NCI-H1436 (cell line): ENCODE data around the gene CCL4.
"Not testable (repeated sequence)": the region's sequence is repeated elsewhere in the genome, so short reads cannot be mapped to it uniquely, and the experiment has no call there.

Experiments
- DNase-seq: peaks from one replicate; lab custom pipeline; 2025; lab: John Stamatoyannopoulos, UW

Gene CCL4

DNA sequence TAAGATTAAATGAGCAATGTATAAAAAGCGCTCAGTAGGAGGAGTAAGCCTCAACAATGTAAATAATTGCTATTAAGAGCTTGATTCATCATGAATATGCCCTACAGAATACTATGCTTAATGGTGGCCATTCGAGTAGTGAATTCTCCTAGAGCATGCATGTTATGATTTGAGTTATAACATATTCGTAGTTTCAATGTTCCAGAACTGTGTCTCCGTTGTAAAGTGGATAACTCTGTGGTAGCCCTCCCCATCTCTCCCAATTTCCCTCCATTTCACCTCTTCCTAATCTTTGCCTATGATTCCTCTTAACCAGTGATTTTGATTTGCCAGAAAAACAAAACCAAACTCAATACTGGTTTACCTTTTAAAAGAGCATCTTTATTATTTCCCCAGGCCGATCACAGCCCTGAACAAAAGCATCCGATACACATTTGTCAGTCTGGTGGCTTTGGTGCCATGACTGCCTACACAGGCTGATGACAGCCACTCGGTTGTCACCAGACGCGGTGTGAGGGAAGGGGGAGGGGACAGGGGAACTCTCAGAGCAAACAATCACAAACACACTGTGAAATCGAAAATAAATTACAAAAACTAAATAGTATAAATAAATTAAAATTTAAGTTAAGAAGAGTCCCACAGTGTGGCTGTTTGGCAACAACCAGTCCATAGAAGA is 15.6 kb upstream of the CCL4 start:
- DNase-seq = not testable (repeated sequence)

DNA sequence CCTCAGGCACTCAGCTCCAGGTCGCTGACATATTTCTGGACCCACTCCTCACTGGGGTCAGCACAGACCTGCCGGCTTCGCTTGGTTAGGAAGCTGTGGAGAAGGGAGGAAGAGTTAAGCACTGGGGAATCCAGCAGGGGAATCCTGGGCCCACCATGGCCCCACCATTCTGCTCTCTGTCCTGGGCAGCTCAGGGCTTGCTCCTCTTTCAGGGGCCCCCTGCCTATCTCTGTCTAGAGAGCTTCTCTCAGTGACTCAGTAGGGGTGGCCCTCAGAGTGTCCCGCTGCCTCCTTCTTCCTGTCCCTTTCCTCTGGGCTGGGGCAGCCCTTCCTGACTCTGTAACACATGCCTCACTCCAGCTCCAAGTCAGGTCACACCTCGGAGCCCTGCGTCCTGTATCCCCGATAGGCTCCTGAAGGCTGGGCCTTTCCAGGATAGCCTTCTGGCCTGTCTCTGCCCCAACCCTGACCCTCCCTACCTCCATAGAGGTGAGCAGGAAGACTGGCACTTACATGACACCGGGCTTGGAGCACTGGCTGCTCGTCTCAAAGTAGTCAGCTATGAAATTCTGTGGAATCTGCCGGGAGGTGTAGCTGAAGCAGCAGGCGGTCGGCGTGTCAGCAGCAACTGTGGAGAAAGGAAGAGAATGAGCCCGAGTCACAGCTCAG is 14.8 kb upstream of the CCL4 start:
- no peak for DNase-seq

DNA sequence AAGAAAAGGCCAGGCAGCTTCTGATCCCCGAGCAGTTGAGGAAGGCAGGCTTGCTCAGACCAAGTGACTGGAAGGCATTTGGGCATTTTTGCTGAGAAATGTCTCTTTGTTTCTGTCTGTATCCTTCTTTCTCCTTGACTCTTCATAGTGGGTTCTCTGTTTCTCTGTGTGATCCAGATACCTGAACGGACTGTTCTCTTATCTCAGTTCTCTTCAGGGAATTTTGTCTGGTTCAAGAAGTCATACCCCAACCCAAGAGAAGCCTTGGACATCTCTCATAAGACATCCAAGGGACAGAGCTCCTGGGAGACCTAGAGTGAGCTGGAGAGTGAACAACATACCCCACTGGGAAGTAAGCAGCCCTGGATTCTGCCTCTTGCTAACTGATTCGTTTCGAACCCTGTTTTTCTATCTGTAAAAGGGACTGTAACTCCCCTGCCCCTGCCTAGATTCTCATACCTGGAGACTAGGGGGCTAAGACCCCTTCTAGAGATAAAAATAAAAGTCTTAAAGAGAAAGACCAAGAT is 14.2 kb upstream of the CCL4 start:
- DNase-seq = no peak

DNA sequence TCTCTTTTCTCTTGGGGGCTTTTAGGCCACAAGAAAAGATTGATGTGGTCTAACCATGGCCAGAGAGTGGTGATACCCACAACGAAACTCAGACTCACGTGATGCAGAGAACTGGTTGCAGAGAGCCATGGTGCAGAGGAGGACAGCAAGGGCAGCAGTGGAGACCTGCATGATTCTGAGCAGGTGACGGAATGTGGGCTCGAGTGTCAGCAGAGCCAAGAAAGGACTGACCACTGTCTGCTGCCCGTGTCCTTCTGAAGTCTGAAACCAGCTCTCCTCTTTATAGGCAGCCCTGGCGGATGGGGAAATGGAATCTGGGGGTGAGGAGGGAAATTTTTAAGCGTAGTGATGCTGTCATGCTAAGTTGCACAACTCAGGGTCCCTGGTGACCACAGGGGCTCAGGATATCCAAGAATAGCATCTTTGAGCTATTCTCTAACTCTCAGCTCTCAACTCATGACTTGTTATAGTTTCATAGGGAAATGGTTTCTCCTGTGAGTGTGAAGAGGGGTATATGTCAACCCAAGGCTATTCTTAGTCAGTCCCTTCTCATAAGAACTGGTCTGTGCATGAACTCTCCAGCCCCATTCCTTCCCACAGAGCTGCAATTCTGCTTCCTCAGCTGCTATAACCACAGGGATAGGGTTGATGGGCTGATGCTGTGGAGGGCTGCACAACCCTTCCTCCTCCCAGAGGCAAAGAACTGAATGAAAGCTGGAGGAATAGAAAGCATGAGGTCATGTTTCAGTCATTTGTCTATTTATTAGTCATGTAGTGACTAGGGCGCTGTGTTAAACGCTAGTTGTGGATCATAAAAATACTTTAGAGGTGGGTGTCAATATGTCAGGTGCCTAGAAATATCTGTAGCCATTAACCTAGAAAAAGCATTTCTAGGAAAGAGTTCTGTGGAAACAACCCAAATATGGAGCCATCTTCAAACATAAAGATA is 13.5 kb upstream of the CCL4 start, which contains the start of gene CCL3:
TSS of gene CCL3 (minus strand) at position 256 of the 949 bp plus-strand sequence. CDS start at position 171, 85 bp downstream.
- DNase-seq = no peak

DNA sequence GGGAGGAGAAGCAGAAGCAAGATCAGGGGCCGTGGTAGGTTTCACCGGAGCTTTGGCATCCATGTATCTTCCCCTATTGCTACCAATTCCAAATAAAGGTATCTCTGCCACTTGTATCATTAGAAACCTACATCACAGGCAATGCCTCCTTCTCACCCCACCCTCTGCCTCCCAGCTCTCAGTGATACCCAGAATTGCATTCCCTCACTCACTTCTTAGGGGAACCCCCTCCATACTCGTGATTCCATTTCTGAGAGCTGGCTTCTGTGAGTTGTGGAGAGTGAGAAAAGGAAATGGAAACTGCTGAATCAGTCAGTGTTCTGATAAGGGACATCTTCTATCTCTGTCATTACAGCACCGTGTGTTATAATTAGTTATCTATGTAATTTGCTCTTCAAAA is 11.4 kb upstream of the CCL4 start:
- no peak for DNase-seq

DNA sequence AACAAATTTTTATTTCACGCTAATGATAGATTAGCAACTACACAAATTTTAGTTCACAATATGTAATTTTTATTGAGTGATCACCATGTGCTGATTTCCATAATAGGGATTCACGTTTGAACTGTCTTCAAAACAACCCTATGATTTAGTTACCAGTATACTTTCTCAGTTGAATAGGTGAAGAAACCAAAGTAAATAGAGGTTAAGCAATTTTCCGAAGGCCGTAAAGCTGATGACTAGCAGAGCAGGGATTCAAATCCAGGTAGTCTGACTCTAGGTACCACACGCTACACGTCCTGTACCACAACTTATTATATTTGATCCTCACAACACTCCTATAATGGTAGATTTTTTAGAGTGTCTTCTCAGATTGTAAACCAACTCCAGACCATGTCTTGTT is 10.9 kb upstream of the CCL4 start:
- DNase-seq = not testable (repeated sequence)

DNA sequence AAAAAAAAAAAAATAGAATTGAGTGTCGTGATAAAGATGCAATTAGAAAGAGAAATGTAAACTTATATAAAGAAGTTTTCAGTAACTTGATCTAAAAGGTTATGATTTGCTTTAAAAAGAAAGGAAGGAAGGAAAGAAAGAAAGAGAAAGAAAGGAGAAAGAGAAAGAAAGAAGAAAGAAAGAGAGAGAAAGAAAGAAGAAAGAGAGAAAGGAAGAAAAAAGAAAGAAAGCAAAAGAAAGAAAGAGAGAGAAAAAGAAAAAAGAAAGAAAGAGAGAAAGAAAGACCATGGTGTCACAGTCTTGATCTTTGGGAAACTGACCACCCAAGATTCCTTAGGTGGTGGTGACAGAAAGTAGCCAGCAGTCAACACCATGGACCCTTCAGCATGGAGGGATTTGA is 9.4 kb upstream of the CCL4 start:
- no peak for DNase-seq

DNA sequence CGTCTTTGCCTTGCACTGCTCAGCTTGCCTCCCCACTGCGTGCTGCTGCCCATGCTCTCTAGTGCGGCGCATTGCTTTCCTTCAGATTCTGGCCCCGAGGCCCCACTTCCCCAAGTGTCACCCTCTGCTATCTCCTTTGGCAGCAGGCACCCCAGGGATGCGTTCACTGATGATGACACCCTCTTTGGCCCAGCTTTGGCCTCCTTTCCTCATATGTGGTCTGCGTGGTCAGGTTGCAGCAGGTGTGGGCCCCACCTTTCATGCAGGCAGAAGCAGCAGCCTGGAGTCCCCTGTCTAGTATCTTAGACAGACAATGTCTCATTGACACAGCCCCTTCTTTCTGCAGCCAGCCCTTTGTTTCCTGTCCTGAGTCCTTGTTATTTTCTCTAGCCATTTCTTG is 8.9 kb upstream of the CCL4 start:
- no peak for DNase-seq

DNA sequence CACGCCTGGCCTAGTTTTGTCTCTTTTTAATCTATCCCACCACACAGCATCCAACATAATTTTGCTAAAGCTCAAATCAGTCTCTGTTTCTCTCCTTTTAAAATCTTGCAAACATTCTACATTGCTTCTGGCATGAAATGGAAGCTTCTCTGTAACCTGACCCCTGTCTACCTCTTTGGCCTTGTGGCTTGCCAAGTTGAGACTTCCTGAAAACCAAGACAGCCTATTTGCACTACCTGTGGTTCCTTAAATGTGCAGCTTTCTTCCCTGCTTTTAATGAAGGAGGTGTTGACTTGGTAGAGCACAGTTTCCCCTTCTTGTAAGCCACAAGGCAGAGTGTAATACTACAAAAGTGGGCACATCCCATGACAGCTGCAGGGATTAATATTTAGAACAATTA is 7.6 kb upstream of the CCL4 start:
- no peak for DNase-seq

DNA sequence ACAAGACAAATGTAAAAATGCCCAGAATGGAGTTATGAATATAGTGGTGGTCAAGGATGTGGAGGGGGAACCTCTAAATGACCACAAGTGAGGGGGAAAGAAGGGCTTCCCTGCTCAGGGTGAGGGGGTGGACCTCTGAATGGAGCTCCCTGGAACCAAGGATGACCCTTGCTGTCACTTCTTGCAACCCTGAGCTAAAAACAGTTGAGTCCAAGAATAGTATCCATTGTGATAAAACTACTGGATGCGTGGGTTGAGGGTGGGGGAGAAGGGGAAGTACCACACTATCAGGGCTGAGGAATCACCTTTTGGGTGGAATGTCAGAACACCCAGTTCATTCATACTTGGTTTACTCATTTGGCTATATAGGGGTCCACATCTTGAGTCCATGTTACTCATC is 4.6 kb upstream of the CCL4 start:
- not testable (repeated sequence) for DNase-seq

DNA sequence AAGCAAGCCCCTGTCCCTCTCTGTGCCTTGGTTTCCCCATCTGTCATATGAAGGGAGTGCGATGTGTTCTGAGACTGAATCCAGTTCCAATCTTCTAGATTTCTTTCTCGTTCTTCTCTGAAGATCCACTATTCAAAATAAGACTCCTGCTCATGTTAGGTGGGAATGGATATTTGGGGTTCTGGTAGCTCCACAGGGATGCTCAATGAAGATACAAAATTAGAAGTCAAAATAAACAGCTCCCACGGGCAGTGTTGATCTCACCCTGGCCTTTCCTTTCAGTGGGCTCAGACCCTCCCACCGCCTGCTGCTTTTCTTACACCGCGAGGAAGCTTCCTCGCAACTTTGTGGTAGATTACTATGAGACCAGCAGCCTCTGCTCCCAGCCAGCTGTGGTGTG is 619 bp downstream of the CCL4 start:
- DNase-seq = not testable (repeated sequence)

DNA sequence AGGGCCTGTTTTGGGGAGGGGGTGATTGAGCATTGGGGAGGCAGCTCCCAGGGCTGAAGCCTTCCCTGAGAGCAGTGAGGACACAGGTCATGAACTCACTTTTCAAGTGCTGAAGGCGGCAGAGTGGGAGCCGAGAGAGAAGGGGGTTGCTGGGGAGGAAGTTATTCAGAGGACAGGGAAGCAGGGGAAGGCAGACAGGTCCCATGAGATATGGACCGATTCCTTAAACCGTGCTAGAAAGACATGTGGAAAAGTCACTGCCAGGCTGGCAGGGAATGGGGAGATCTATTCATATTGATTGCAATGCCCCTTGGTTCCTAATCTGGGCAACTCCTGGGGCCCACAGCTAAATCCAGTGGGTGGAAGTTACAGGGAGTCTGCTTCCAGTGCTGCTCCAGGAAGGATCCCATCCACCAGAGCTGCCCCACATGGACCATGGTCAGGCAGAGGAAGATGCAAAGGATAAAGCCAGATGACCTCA is 1.1 kb downstream of the CCL4 start:
- DNase-seq = no peak

DNA sequence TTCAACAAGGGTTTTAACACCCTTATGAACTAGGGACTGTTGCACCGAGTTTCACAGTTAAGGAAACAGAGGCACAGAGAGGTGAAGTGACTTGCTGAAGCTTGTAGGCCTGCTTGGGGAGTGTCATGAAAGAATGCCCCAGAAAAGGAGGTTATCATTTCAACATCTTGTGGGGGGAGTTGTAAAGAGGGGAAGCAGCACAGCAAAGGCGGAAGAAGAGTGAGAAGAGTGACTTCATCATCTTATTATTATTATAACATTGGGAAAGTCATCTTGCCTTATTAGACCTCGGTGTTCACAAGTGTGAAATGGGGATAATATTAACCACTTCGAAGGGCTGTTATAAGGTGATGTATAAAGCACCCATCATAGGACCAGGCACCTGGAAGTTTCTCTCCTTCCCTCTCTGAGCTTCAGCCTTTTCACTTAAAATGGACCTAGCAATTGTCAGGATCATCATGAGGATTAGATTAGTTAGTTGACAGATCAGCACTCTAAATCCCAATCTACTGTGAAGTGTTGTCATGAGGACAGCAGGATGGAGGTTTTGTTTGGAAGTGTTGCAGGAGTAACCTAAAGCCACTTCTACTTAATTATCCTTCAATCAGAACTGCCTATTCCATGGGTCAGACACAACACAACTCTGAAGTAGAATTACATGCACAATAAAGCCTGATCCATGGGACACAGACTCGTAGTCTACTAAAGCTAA is 2.3 kb downstream of the CCL4 start:
- no peak for DNase-seq

DNA sequence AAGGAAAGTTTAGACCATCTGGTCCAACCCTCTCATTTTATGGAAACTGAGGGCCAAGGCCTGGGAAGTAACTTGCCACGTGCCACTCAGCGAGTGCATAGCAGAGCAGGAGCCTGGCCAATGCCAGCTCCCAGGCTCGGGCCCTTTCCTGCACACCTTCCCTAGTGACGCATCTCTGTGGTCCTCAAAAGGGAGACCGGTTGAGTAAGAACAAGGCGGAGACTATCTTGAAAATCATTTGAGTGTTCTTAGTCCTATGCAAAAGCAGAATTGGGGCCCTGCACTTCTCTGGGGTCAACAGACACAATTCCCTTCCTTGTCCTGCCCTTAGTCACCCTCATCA is 2.8 kb downstream of the CCL4 start:
- no peak for DNase-seq

DNA sequence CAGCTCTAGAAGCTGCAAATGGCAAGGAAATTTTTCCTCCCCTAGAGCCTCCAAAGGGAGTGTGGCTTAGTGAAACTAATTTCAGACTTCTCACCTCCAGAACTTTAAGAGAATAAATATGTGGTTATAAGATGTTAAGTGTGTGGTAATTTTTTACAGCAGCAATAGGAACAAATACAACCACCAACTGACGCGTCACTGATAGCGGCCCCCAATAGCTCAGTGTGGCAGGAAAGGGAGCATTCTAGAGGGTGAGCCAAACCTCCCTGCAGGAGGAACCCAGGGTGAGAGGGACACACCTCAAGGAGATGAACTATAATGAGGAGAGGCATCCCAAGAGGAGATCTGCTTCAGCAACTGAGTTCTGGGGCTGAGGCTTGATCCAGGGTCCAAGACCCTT is 4.0 kb downstream of the CCL4 start:
- DNase-seq = no peak

DNA sequence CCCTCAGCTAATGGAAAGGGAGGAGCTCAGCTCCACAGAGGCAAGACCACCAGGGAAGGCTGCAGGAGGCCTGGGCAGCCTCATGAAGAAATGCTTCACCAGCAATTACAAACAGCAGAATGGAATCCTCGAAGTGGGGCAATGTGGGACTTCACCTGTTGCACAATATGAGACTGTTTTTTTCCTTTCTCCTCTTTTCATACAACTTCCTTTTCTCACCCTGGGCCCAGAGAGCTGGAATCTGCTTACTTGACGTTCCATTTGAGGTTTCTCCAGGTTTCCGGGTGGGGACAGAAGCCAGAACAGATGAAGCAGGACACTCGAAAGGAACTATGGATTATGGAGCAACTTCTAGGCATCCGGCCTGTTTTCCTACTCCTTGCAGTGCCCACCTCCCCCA is 4.6 kb downstream of the CCL4 start:
- not testable (repeated sequence) for DNase-seq

DNA sequence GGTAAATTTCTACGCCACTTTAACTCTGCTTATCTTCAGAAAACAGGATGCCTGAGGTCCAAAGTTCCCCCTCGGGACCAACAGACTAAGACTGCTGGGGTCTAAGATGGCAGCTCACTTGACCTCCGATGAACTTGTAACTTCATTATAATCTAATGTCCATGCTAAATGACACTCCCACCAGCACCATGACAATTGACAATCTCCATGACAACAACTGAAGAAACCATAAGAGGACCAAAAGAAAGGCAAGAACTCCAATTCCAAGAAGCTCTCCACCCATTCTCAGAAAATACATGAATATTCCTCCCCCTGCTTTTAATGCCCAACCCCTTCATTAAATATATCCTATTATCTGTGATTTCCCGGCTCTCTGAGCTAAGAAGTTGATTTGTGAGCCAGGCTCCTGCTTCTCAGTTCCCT is 7.5 kb downstream of the CCL4 start:
- DNase-seq = no peak

DNA sequence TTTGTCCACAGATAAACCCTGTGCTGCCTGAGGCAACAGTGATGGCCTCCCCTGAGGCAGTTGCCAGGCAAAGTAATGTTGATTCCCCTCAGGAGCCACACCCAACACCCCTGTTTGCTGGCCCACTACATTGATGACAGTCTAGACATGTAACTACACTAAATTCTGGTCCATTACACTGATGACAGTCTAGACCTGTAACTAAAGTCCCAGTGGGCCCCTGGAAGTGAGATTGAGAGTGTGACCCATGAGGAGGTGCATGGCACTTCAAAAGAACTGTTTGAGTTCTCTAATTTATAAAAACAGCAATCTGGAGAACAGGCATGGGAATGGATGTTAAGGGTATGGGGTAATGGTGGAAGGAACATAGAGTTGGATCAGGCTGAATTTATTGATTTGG is 8.9 kb downstream of the CCL4 start:
- no peak for DNase-seq

DNA sequence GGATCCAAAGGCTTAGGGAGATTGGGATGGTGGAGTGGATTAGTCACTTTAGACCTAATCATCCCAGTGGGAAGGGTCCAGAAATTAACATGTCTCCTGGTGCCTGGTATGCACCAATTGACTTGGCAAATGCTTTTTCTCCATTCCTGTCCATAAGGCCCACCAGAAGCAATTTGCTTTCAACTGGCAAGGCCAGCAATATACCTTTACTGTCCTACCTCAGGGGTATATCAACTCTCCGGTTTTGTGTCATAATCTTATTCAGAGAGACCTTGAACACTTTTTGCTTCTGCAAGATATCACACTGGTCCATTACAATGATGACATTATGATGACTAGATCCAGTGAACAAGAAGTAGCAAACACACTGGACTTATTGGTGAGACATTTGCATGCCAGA is 9.5 kb downstream of the CCL4 start:
- DNase-seq = not testable (repeated sequence)

DNA sequence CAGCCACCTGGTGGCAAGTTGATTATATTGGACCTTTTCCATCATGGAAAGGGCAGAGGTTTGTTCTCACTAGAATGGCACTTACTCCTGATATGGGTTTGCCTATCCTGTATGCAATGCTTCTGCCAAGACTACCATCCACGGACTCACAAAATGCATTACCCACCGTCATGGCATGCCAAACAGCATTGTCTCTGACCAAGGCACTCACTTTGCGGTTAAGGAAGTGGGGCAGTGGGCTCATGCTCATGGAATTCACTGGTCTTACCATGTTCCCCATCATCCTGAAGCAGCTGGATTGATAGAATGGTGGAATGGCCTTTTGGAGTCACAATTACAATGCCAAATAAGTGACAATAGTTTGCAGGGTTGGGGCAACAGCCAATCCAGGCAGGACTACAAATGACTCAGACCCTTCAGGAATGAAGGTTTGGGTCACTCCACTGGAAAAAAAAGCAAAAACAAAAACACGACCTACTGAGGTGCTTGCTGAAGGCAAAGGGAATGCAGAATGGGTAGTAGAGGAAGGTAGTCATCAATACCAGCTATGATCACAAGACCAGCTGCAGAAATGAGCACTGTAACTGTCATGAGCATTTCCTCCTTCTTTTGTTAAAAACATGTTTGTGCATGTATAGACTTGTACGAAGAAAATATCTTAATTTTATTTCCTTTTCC is 11.5 kb downstream of the CCL4 start:
- not testable (repeated sequence) for DNase-seq

DNA sequence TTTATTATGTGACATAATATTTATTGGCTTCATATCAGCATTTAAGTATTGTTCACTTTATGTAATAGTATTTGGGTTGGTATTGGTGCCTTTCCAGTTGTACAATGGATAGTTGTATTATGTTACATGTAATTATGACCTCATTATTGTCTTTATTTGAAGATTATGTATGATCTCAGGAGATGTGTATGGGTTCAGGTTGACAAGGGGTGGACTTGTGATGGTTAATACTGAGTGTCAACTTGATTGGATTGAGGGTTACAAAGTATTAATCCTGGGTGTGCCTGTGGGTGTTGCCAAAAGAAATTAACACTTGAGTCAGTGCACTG is 12.0 kb downstream of the CCL4 start:
- DNase-seq = not testable (repeated sequence)
